ENCODE measurements around the gene RRP15.
"Not testable (repeated sequence)": the region's sequence is repeated elsewhere in the genome, so short reads cannot be mapped to it uniquely, and the experiment has no call there.

Gene RRP15

GRCh38 chr1:218297867-218298266 lies 12.8 kb downstream of the RRP15 start:
- no peak for FAIRE-seq

DNA sequence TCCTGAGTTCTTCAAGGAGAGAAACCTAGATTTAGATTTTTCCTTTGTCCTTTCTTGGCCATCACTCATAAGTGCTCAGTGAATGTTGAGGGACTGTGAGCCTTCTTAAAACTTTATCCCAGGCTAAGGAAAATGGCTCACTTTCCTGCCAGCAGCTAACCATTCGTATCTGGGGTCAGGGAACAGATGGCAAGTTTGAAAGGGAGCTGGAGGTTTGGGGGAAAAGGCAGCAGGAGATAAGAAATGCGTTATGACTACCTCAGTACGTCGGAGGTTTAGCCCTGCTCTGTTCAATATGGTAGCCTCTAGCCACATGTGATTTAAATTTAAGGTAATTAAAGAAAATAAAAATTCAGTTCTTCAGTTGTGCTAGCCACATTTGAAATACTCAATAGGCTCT lies 13.3 kb downstream of the RRP15 start:
- FAIRE-seq: no peak

DNA sequence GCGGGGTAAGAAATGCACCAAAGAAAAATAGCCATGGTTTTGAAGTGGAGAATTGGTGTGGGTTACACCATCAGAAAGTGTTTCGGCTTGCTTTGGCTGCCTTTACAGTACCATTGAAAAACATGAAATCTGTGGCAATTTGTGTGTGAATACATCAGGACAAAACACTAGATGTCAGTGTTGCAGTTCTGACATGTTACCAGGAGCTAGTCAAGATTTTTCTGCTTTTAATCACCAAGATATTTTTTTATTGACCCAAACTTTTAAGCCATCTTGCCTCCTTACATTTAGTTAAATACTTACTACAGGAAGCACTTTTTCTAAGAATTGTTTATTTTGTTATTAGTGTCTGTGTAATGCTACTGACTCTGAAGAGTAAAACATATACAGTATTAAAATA lies 14.3 kb downstream of the RRP15 start:
- peak; percentile 90 for FAIRE-seq

DNA sequence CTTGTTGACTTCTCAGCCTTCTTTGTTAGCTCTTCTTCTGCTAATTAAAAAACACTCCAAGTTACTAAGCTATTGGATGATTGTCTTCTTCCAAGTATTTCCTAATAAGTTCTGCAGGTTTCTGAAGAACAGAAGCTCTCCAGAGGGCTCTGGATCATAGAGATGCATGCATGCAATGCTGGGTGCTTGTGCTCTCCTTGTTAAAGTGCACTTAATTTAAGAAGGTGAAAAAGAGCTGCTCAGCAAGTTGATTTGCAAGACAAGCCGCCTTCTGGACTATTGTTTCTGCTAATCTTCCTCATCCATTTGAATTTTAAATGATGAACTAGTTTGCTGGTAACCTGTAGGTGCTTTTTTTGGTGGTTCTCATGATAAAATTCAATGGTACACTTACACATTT lies 16.1 kb downstream of the RRP15 start:
- no peak for FAIRE-seq

DNA sequence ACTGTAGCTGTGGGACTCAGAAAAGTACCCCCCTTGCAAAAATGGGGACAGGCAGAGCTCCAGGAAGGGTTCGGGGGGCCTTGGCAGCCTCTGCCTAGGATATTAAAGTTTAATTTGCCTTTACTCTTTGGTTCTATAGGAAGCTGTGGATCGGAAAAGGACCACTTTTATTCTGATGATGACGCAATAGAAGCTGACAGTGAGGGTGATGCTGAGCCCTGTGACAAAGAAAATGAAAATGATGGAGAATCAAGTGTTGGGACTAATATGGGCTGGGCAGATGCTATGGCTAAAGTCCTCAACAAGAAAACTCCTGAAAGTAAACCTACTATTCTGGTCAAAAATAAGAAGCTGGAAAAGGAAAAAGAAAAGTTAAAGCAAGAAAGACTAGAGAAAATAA lies 17.1 kb downstream of the RRP15 start:
- FAIRE-seq: no peak

DNA sequence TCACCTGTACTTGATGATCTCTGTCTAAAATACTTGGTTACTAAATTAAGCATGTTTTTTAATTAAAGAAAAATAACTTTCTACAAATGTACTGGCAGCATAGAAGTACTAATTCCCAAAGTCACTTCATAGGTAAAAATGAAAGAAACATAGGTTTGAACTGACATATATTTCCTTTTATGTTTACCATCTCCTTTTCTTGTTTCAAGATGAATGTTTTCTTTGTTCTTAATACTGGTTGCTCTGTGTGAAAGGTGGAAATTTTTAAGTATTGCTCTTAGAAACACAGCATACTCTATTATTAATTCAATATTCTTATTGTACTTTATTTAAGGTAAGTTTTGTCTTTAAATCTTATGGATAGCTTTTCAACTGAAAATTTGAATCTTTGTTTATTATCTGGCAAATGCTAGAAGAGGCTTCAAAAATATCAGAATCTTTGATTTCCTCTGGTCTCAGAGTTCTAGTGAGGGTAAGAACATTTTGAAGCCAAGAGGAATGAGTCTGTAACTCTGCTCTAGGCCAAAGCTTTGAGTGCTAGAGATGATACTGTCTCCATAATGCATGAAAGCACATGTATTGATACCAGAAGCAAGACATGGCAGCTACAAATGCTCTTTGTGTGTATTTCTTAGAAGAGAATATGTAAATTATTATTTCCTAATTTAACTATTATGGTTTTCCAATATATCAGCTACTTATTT lies 18.2 kb downstream of the RRP15 start:
- peak; percentile 5 for FAIRE-seq

DNA sequence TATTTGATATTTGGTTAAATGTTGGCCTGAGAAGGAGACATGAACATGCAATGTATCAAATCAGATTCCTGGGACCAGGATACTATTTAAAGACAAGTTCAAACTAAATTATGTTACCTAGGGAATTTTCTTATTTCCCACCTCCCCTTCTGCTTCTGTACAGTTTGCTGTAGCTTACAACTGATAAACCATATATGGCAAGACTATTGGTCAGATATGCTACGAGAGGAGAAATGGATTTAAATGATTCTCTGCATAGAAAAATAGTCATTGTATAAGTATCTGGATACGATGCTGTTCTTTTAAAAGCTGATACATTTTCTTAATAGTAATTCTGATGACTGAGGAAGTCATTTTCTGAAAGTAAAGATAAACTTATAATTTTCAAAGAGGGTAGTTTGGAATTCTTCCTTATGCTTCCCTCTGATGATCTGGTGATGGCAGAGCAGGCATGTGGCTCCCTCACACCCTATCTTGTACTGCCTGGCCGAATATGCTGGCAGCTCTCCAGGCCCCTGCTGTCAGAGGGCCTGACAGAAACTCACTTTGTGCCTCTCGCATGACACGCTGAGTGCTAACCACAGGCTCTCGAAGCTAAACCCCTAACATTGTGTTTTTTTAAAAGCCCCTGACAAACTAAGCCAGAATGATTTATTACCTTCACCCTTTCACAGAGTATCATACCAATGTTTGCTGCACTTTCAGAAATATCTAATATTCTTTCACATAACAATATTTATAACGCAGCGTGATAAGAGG lies 19.4 kb downstream of the RRP15 start:
- FAIRE-seq: no peak

DNA sequence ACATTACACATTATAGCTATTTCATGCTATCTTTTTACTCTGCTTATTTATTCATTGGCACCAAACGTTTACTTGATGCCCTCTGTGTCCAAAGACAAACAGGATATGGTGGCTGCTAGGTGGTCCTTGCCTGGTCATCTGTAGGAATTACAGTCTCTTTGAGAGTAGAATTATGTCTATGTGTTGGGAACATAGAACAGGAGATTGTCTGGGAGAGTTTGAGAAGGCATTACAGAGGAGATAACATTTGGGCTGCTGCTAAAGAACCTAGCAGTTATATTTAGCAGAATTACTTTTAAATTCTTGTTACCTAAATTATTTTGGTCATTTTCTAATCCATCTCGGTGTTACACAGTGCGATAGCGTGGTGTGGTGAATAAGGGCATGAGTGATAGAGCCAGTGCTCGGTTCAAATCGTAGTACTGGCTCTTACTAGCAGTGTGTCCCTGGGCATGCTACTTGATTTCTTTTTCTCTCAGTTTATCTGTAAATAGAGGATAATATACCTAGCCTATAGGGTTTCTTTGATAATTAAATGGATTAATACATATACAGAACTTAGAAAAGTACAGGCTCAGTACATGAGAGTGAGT lies 20.5 kb downstream of the RRP15 start:
- no peak for FAIRE-seq

GRCh38 chr1:218312509-218312908 lies 27.4 kb downstream of the RRP15 start:
- FAIRE-seq: no peak

DNA sequence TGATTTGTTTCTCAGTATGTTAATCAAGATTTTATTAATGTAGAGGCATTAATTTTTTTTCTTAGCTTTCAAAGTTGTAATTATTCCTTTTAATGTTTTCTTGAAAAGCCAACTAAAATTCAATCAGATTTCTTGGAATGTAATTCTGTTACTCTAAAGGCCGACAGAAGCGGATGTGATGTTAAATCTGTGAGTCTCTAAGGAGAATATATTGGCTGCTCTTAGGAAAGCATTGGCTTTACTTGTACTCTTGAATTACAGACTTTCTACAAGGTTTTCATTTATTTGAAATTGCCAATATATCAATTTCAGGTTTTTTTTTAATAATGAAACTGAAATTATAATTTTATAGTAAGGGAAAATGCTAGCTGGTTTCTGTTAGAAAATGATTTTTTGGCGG lies 29.2 kb downstream of the RRP15 start:
- FAIRE-seq: no peak

DNA sequence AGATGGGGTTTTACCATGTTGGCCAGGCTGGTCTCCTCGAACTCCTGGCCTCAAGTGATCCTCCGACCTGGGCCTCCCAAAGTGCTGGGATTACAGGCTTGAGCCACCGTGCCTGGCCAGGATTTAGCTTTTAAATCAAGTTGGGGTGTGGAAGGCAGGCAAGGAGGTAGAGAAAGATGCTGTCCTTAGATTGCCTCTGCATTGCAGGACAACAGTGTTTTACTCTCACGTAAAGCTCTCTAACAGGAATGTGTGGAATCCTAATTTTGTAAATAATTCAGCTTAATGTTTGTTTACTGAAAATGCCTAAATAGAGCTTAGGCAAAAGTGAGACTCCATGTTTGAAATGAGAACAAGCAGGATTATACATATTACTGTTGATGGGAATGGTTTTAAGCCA lies 30.5 kb downstream of the RRP15 start:
- FAIRE-seq: no peak

GRCh38 chr1:218317061-218317460 lies 32.0 kb downstream of the RRP15 start:
- FAIRE-seq: no peak

DNA sequence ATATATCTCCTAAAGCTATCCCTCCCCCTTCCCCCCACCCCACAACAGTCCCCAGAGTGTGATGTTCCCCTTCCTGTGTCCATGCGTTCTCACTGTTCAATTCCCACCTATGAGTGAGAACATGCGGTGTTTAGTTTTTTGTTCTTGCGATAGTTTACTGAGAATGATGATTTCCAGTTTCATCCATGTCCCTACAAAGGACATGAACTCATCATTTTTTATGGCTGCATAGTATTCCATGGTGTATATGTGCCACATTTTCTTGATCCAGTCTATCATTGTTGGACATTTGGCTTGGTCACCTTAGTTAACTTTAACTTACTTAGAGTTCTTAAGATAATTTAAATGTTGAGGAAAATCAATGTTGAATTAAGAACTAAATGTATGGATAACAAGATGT lies 35.1 kb downstream of the RRP15 start:
- FAIRE-seq: not testable (repeated sequence)

DNA sequence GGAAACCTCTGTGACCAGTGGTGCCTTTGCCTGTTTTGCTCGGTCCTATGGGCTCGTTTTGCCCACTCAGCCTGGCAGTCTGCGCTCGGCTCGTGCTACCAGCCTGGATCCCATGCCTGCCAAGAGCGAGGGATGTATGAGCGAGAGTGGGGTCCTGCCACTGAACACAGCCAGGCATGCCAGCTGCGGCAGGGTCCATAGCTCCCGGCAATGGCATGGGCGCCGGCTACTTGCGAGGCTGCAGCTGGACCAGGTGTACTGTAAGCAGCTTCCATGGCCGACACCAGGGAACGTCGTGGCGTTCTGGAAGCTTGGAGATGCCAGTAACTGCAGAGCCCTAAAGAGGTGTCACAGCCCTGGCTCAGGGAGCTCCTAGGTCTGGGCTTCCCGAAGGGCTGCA lies 37.7 kb downstream of the RRP15 start:
- no peak for FAIRE-seq

DNA sequence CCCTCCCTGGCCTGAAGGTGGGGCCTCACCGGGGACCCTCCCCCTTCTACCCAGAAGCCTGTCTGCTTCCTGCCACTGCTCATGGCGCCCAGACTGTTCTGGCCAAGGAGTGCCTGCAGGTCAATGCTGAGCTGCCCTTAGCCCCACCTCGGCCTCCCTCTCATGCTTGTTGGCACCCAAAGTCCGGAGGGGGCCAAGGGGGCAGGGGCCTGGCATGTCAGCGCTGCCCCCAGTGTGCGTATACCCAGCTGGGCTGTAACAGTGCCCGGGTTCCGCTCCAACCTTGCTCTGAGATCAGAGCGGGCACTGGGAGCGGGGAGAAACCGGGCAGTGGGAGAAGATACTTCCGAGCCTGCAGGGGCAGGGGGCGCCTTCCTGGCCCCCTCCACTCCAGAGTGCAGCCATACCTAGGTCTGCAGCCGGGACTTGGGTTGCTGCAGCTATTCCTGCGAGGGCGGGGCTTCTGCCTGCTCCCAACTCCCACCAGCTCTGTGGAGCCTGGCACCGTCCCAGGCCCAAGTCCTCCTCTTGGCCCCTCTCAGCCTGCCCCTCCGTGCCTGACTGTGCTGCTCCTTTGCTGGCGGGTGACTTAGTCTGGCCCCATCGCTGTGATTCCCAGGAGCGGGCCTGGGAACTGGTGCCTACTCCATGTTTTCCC lies 38.6 kb downstream of the RRP15 start:
- no peak for FAIRE-seq

DNA sequence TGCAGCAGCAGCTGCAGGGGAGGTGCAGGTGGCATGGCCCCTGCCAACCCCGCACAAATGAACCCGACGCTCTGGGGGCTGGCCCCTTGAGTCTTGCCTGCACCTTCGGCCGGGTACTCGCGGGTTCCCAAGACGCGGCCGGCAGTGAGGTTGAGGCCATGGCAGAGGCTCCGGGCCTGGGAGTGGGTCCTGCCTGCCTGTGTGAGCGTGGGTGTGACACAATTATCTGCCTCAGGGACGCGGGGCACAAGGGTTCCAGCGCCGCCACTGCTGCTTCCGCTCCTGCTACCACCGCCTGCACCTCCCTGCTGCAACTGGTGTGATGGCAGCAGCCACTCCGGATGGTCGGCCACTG lies 39.1 kb downstream of the RRP15 start:
- FAIRE-seq: no peak

GRCh38 chr1:218328769-218329168 lies 43.7 kb downstream of the RRP15 start:
- no peak for FAIRE-seq

DNA sequence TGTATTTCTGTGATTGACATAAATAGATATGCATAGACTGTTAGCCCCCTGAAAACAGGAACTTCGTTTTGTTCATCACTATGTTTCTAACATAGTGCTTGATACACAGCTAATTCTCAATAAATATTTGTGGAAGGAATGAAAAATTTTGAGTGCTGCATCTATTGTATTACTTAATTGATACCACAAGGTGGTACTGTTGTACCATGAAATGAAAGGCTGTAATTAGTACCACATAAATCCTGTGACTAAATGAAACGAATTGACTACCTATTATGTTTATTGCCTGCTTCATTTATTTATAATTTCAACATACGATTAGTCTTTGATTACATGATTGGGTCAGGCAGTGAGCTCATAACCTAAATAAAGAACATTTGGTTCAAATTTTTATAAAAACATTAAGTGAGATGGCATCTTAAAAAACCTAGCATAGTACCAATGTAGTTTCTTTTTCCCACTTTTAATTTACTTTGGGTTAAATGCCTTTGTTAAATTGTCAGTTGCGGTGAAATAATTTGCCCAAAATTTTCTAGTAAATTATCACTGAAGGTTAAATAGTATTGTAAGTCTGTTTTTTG lies 45.0 kb downstream of the RRP15 start:
- peak; percentile 99 for FAIRE-seq

GRCh38 chr1:218332416-218332815 lies 47.3 kb downstream of the RRP15 start:
- no peak for FAIRE-seq

- FAIRE-seq: no peak
Measured at GRCh38 chr1:218336328-218336727, 51.2 kb downstream of the RRP15 start.

- FAIRE-seq: peak; percentile 91
Measured at GRCh38 chr1:218339267-218339831, 54.3 kb downstream of the RRP15 start.

GRCh38 chr1:218341325-218341724 lies 56.2 kb downstream of the RRP15 start:
- FAIRE-seq: no peak

DNA sequence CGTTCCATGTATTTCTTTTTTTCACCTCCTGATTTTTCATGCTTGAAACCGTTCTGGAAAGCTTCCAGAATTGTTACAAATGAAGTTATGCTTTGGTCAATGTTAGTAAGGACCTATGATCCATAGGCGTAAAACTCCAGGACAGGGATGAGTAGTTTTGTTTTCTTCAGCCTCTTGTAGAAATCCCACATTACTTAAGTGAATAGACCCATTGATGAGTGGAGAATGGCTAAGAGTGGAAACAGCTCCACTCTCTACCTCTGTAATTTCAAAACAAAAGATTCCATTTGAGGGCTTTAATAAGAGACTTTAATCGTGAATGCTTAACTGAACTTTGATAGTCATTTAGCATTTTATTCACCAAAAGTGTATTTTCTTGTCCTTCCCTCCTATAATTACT lies 57.0 kb downstream of the RRP15 start:
- FAIRE-seq: no peak
